ENCODE data around the gene ACKR3.

- TF ChIP-seq CTCF (IDR thresholded peaks at IDR 0.05; ENCODE audit: insufficient read depth, low read length): no peak
- TF ChIP-seq, protein P1, sequence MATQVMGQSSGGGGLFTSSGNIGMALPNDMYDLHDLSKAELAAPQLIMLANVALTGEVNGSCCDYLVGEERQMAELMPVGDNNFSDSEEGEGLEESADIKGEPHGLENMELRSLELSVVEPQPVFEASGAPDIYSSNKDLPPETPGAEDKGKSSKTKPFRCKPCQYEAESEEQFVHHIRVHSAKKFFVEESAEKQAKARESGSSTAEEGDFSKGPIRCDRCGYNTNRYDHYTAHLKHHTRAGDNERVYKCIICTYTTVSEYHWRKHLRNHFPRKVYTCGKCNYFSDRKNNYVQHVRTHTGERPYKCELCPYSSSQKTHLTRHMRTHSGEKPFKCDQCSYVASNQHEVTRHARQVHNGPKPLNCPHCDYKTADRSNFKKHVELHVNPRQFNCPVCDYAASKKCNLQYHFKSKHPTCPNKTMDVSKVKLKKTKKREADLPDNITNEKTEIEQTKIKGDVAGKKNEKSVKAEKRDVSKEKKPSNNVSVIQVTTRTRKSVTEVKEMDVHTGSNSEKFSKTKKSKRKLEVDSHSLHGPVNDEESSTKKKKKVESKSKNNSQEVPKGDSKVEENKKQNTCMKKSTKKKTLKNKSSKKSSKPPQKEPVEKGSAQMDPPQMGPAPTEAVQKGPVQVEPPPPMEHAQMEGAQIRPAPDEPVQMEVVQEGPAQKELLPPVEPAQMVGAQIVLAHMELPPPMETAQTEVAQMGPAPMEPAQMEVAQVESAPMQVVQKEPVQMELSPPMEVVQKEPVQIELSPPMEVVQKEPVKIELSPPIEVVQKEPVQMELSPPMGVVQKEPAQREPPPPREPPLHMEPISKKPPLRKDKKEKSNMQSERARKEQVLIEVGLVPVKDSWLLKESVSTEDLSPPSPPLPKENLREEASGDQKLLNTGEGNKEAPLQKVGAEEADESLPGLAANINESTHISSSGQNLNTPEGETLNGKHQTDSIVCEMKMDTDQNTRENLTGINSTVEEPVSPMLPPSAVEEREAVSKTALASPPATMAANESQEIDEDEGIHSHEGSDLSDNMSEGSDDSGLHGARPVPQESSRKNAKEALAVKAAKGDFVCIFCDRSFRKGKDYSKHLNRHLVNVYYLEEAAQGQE (IDR thresholded peaks at IDR 0.05; ENCODE audit: insufficient replicate concordance, low read depth): no peak
- no peak for TF ChIP-seq GABPA (IDR thresholded peaks at IDR 0.05; ENCODE audit: low read depth)
- TF ChIP-seq POLR2AphosphoS5 (IDR thresholded peaks at IDR 0.05; ENCODE audit: low read depth): no peak
Observed at GRCh38 chr2:236550290-236550689, 19.3 kb upstream of the ACKR3 start.
